Endothelial cell (in vitro differentiated cells): ENCODE results near the gene RAPGEF4. TPM values are rescaled to one million over a fixed set of nuclear protein-coding genes. Genes with fewer than 3 reads are reported as not detected.

Source experiments
- DNase-seq: peaks from one replicate; pipeline ENCODE4 v3.0.0; 2021; ENCODE audit warnings: low spot score
- H3K27ac Mint-ChIP-seq: one replicate; pipeline ENCODE4 v1.8.0; 2021; ENCODE audit warnings: mixed read lengths, inconsistent platforms; ENCODE audit not compliant: unreplicated experiment
- H3K27me3 Mint-ChIP-seq: one replicate; pipeline ENCODE4 v1.8.0; 2021; ENCODE audit warnings: mild to moderate bottlenecking, moderate library complexity, mixed read lengths, inconsistent platforms; ENCODE audit not compliant: unreplicated experiment
- H3K36me3 Mint-ChIP-seq: one replicate; pipeline ENCODE4 v1.8.0; 2021; ENCODE audit warnings: mild to moderate bottlenecking, low read depth, mixed read lengths, inconsistent platforms; ENCODE audit not compliant: unreplicated experiment
- H3K4me1 Mint-ChIP-seq: one replicate; pipeline ENCODE4 v1.8.0; 2021; ENCODE audit warnings: mild to moderate bottlenecking, mixed read lengths, inconsistent platforms; ENCODE audit not compliant: unreplicated experiment
- H3K4me3 Mint-ChIP-seq: one replicate; pipeline ENCODE4 v1.8.0; 2021; ENCODE audit warnings: mild to moderate bottlenecking, mixed read lengths, inconsistent platforms; ENCODE audit not compliant: unreplicated experiment
- H3K9me3 Mint-ChIP-seq: one replicate; pipeline ENCODE4 v1.8.0; 2021; ENCODE audit warnings: mixed read lengths, inconsistent platforms; ENCODE audit not compliant: unreplicated experiment
- total RNA-seq: library from RNA; stranded (reverse); fragmentation: NEBNext Ultra II Directional; extraction: Animal tissue kit (Norgen Biotek cat#: 25700); gene quantifications from one replicate; pipeline ENCODE4 v1.2.1, GENCODE V29; 2021; ENCODE audit not compliant: unreplicated experiment
- TF ChIP-seq, protein P1 (sequence below): fragments of 200-600 bp; sonication (generic); IDR thresholded peaks from one replicate; pipeline ENCODE4 v1.5.0; 2021; ENCODE audit warnings: antibody characterized with exemption; ENCODE audit not compliant: unreplicated experiment

The RAPGEF4 gene
- total RNA-seq, 1 donor from 2014 or later: 7.5 TPM

DNA sequence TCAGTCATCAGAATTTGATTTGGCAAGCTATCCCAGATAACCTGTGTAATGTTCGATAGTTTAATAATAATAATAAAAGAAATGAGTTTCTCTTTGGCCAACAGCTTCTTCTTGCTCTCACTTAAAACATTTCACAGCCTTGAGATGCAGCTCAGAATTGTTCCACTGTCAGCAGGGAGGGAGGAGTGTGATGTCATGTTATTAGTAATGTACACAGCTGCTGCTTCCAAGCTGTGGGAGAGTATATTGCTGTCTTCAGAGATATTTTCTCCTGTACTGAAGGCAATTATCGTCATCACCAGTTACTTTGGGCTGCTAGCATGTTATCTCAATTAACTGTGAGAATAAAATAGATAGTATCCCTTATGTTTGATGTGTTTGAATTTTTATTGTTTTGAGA, 193.1 kb downstream of the RAPGEF4 start:
- H3K36me3 Mint-ChIP-seq: no peaks in the 10 kb centered on the region
- DNase-seq: no peak
- H3K4me3 Mint-ChIP-seq: no peak overlapping the region
- TF ChIP-seq, protein P1, sequence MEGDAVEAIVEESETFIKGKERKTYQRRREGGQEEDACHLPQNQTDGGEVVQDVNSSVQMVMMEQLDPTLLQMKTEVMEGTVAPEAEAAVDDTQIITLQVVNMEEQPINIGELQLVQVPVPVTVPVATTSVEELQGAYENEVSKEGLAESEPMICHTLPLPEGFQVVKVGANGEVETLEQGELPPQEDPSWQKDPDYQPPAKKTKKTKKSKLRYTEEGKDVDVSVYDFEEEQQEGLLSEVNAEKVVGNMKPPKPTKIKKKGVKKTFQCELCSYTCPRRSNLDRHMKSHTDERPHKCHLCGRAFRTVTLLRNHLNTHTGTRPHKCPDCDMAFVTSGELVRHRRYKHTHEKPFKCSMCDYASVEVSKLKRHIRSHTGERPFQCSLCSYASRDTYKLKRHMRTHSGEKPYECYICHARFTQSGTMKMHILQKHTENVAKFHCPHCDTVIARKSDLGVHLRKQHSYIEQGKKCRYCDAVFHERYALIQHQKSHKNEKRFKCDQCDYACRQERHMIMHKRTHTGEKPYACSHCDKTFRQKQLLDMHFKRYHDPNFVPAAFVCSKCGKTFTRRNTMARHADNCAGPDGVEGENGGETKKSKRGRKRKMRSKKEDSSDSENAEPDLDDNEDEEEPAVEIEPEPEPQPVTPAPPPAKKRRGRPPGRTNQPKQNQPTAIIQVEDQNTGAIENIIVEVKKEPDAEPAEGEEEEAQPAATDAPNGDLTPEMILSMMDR: no peak
- H3K27ac Mint-ChIP-seq: no peak overlapping the region
- no peaks in the 10 kb centered on the region for H3K27me3 Mint-ChIP-seq
- H3K9me3 Mint-ChIP-seq: no peaks in the 10 kb centered on the region
- H3K4me1 Mint-ChIP-seq: peaks cover 30% of the 10 kb centered on the region

DNA sequence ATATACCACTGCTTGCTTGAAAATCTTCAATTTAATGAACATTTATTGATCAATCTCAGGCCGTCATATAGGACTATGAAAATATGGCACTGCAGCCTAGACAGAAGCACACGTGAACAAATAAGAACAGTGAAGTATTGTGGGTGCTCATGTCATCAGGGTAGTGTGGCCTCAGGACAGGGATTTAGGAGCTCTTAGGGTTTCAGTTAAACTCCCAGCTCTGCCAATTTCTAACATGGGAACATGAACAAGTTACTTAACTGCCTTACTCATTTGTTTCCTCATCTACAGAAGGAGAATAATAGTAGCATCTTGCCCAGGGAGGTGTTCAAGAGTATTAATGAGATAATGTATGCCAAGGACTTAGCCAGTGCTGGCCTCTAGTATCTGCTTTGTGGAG, 194.0 kb downstream of the RAPGEF4 start:
- Mint-ChIP-seq H3K27me3 (no peaks in the 10 kb centered on the region), H3K36me3 (no peaks in the 10 kb centered on the region), H3K27ac (peak overlapping the region; percentile 78), H3K4me3 (no peak overlapping the region), H3K9me3 (no peaks in the 10 kb centered on the region), H3K4me1 (peaks cover 30% of the 10 kb centered on the region)
- TF ChIP-seq, protein P1: no peak
- DNase-seq: no peak

DNA sequence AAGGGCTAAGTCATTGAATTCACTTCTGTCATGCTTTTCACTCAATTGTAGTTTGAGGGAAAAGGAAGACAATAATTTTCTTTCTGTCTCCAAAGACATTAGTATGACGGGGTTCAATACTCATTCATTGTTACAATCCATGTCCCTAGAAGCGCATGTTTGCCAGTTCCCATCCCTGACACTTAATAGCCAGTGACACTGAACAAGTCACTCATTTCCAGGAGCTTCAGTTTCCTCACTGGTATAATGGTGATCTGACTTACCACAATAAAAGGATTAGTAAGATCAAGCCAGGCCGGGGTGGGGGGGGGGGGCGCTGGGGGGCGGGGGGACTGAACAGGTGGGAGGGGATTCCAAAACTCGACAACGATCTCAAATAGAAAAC, 195.2 kb downstream of the RAPGEF4 start:
- Mint-ChIP-seq H3K4me3 (no peak overlapping the region), H3K36me3 (no peaks in the 10 kb centered on the region), H3K9me3 (no peaks in the 10 kb centered on the region)

DNA sequence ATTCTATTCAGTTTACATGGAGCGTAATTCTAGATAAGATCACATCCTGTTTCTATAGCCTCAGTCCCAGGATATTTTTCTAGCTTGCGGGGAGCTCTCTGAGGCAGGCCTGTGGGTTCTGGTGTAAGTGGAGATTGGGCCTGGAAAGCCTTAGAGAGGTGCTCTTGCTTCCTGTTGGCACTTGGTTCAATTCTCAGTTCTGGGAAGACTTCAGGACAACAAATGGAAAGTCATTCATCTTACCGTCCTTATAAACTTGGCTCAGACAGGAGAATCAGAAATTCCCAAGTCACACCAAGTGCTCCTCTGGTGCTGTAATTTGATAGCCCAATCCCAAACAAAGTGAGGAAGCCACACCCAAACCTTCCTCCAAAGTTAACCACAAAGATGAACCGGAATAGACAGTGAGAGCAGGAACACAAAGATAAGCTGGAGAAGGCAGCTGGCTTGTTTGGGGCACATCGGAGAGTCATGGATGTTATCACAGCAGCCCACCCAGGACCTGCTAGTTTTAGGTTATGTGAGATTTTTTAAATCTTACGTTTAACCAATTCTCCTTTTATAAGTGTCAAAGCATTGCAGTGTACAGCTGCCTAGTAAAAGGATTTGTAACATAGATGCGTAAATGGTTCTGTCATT, 195.7 kb downstream of the RAPGEF4 start:
- Mint-ChIP-seq H3K9me3 (no peaks in the 10 kb centered on the region), H3K27ac (peak overlapping the region; percentile 96), H3K4me3 (no peak overlapping the region), H3K36me3 (no peaks in the 10 kb centered on the region), H3K27me3 (peaks cover 2% of the 10 kb centered on the region), H3K4me1 (peaks cover 30% of the 10 kb centered on the region)
- DNase-seq: peak; percentile 27
- TF ChIP-seq, protein P1: no peak

More for the DNA sequence above, 195.2 kb downstream of the RAPGEF4 start:
- DNase-seq: no peak
- Mint-ChIP-seq H3K4me1 (peaks cover 30% of the 10 kb centered on the region), H3K27ac (peak overlapping the region; percentile 96), H3K27me3 (peaks cover 2% of the 10 kb centered on the region)
- TF ChIP-seq, protein P1: no peak

DNA sequence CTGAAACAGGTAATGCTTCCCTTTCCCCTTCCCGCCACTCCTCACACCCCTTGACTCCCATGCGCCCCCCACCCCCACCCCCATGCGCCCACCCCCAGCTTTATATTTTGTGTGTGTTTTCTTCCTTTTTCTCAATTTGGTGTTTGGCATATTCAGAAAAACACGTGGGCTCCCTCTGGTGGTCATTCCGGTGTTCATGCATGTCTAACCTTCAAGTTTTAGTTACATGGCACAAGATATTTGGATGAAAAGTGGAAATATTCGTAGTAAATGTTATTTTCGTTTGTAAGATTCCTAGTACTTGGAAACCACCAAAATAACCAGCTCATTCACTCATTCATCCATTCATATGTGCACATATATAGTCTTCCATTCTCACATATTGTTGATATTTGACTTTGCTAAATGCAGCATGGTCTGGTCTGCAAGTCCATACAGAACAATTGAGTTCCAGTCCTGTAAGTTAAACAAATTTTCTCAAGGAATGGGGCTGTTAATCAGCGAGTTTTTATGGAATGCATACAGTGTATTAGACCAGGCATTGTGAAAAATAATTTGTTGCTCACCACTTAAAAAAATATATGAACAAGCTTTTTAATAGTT, 196.4 kb downstream of the RAPGEF4 start:
- Mint-ChIP-seq H3K27ac (peak overlapping the region; percentile 72), H3K4me1 (peaks cover 30% of the 10 kb centered on the region), H3K9me3 (no peaks in the 10 kb centered on the region), H3K36me3 (no peaks in the 10 kb centered on the region), H3K27me3 (peaks cover 2% of the 10 kb centered on the region), H3K4me3 (no peak overlapping the region)
- peak; percentile 78 for DNase-seq
- TF ChIP-seq, protein P1: peak; percentile 81
